Nephron (organoid): Measurements from ENCODE around the gene TCTN2.

Experiments
- H3K27ac Mint-ChIP-seq, 3 experiments: 2 replicates each; pipeline ENCODE4 v1.8.0; 2020; ENCODE audit warnings: mixed read lengths in 3 of 3, mild to moderate bottlenecking in 2 of 3, moderate library complexity in 1 of 3
- H3K27me3 Mint-ChIP-seq: 2 replicates; pipeline ENCODE4 v1.8.0; 2021; ENCODE audit warnings: low read depth, mild to moderate bottlenecking, moderate library complexity, mixed read lengths
- H3K36me3 Mint-ChIP-seq: 2 replicates; pipeline ENCODE4 v1.8.0; 2020; ENCODE audit warnings: low read depth, mixed read lengths
- H3K4me1 Mint-ChIP-seq: 2 replicates; pipeline ENCODE4 v1.8.0; 2020; ENCODE audit warnings: mixed read lengths
- H3K4me3 Mint-ChIP-seq, 3 experiments: 2 replicates each; pipeline ENCODE4 v1.8.0; 2020; ENCODE audit warnings: mild to moderate bottlenecking in 3 of 3, mixed read lengths in 3 of 3, moderate library complexity in 2 of 3
- H3K9me3 Mint-ChIP-seq: 2 replicates; pipeline ENCODE4 v1.8.0; 2020; ENCODE audit warnings: mixed read lengths
- TF ChIP-seq, protein P1 (sequence below), 3 experiments: fragments of 200-600 bp; sonication (generic); IDR thresholded peaks; one replicate each; pipeline ENCODE4 v1.5.0; 2021; ENCODE audit warnings: antibody characterized with exemption in 3 of 3; ENCODE audit not compliant: unreplicated experiment in 3 of 3

The TCTN2 gene

DNA sequence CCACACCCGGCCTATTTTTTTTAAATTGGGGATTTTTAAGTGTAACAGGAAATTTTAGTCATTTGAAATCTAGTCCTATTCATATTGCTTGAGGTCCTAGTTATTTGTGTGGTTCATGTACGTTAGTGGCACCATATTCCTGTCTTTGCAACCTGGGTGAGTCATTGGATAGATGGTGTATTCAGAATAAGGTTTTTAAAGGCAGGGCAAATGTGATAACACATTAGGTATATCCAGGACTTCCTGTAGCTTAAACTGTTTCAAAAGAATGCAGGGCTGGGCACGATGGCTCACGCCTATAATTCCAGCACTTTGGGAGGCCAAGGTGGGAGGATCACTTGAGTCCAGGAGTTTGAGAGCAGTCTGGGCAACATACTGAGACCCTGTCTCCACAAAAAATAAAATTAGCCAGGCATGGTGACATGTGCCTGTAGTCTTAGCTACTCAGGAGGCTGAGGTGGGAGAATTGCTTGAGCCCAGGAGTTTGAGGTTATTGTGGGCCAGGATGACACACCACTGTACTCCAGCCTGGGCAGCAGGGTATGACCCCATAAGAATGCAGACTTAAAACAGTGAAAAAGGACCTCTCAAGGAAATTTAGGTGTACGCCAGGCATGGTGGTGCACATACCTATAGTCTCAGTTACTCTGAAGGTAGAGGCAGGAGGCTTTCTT lies 49.4 kb downstream of the TCTN2 start:
- Mint-ChIP-seq H3K4me3 (no peak overlapping the region), H3K9me3 (no peaks in the 10 kb centered on the region), H3K27me3 (no peaks in the 10 kb centered on the region), H3K36me3 (peaks cover 12% of the 10 kb centered on the region), H3K4me1 (no peaks in the 10 kb centered on the region), H3K27ac (no peak overlapping the region)
- TF ChIP-seq, protein P1, sequence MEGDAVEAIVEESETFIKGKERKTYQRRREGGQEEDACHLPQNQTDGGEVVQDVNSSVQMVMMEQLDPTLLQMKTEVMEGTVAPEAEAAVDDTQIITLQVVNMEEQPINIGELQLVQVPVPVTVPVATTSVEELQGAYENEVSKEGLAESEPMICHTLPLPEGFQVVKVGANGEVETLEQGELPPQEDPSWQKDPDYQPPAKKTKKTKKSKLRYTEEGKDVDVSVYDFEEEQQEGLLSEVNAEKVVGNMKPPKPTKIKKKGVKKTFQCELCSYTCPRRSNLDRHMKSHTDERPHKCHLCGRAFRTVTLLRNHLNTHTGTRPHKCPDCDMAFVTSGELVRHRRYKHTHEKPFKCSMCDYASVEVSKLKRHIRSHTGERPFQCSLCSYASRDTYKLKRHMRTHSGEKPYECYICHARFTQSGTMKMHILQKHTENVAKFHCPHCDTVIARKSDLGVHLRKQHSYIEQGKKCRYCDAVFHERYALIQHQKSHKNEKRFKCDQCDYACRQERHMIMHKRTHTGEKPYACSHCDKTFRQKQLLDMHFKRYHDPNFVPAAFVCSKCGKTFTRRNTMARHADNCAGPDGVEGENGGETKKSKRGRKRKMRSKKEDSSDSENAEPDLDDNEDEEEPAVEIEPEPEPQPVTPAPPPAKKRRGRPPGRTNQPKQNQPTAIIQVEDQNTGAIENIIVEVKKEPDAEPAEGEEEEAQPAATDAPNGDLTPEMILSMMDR (IDR thresholded peaks at IDR 0.05; ENCODE audit: unreplicated experiment in 3 of 3) = no peak

DNA sequence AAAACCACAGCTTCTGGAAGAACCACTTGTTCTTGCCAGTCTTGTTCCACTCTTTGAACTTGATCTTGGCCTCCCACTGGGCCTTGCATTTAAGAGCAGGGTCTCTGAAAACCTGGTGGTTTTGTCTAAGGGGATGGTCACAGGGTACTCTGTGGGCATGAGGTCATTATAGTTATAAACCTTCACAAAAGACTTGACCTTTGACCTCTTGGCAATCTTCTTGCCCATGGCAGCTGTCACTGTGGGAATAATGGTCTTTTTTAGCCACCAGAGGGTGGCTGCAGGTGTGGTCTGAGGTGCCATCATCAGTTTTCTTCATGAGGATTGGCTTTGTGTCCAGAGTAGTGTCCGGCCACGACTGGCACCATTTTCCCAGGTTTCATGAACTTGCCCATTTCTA lies 50.3 kb downstream of the TCTN2 start:
- Mint-ChIP-seq H3K9me3 (no peaks in the 10 kb centered on the region), H3K4me1 (no peaks in the 10 kb centered on the region), H3K27ac (no peak overlapping the region), H3K36me3 (peaks cover 18% of the 10 kb centered on the region), H3K4me3 (no peak overlapping the region), H3K27me3 (no peaks in the 10 kb centered on the region)
- TF ChIP-seq, protein P1 (IDR thresholded peaks at IDR 0.05; ENCODE audit: unreplicated experiment in 3 of 3) = no peak

DNA sequence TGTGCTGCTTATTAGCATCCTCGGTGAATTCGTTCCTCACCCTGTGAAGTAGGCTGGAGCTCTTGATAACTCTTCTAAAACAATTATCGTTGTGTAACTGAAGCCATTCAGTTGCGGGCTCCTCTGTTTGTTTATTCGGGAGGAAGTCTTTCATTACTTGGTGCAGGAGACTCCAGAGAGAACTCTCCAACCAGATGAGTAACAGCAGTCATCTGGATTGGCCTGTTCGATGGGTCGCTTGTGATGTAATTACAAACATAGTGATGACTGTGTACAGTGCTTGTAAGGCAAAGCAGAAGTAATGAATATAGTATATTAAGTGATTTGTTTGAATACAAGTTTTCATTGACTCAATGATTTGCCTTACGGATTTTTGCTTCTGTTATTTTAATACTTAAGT lies 52.1 kb downstream of the TCTN2 start:
- Mint-ChIP-seq H3K36me3 (peaks cover 27% of the 10 kb centered on the region), H3K4me1 (no peaks in the 10 kb centered on the region), H3K9me3 (no peaks in the 10 kb centered on the region), H3K27ac (no peak overlapping the region), H3K27me3 (no peaks in the 10 kb centered on the region), H3K4me3 (no peak overlapping the region)
- TF ChIP-seq, protein P1 (IDR thresholded peaks at IDR 0.05; ENCODE audit: unreplicated experiment in 3 of 3) = no peak

DNA sequence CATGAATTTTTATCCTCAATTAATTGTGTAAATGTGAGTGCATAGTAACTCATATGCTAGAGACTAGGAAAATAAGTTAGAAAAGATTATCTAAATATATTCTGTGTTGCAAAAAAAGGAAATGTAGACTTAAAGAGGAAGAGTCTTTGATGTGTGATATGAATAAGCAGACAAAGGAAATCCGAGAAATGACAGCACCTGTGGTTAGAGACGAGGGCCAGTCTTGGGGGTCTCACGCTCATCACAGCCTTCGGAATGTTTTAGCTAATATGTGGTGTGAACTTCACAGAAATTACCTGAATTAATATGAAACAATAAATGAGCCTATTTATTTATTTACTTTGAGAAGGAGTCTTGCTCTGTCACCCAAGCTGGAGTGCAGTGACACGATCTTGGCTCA lies 52.9 kb downstream of the TCTN2 start:
- H3K27ac Mint-ChIP-seq = no peak overlapping the region
- H3K27me3 Mint-ChIP-seq = no peaks in the 10 kb centered on the region
- TF ChIP-seq, protein P1 (IDR thresholded peaks at IDR 0.05; ENCODE audit: unreplicated experiment in 3 of 3) = no peak
- no peak overlapping the region for H3K4me3 Mint-ChIP-seq
- H3K4me1 Mint-ChIP-seq = no peaks in the 10 kb centered on the region
- H3K36me3 Mint-ChIP-seq = peaks cover 35% of the 10 kb centered on the region
- H3K9me3 Mint-ChIP-seq = no peaks in the 10 kb centered on the region

DNA sequence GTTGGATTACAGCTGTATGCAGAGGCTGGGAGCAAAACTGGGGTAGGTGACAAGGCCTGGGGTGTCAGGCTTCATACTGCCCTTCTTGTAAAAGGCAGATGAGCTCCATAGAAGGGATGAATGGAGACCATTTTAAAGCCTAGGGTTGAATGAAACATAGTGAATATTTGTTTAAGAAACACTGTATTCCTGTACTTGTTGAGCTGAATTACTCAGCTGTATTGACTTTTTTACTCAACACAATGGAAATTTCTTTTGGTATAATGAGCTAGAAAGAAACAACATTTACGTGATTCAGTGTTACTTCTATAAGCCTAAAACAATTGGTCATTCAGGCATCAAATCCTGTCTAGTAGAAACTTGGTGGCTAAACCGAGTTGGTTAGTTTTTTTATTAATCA lies 55.3 kb downstream of the TCTN2 start:
- TF ChIP-seq, protein P1 (IDR thresholded peaks at IDR 0.05; ENCODE audit: unreplicated experiment in 3 of 3) = no peak
- H3K4me1 Mint-ChIP-seq = no peaks in the 10 kb centered on the region
- H3K4me3 Mint-ChIP-seq = no peak overlapping the region
- peaks cover 51% of the 10 kb centered on the region for H3K36me3 Mint-ChIP-seq
- no peaks in the 10 kb centered on the region for H3K9me3 Mint-ChIP-seq
- no peaks in the 10 kb centered on the region for H3K27me3 Mint-ChIP-seq
- H3K27ac Mint-ChIP-seq = no peak overlapping the region

DNA sequence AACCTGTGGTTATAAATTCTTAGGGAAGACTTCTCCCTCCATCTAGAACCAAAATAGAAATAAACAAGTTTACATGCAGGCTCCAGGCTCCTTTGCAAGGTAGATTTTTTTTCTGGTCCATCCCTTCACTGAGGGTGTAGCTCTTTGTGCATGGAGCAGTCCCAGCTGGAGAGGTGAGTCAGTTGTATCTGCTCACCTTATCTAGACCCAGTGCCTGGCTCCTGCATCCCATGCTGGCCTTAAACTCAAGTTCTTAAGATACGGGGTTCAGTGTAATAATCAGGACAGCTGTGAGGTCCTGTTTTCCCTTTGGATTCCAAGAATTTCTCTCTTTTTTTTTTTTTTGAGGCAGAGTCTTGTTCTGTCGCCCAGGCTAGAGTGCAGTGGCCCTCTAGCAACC lies 56.0 kb downstream of the TCTN2 start:
- Mint-ChIP-seq H3K27ac (no peak overlapping the region), H3K4me1 (no peaks in the 10 kb centered on the region), H3K27me3 (no peaks in the 10 kb centered on the region), H3K9me3 (no peaks in the 10 kb centered on the region), H3K4me3 (no peak overlapping the region), H3K36me3 (peaks cover 54% of the 10 kb centered on the region)
- TF ChIP-seq, protein P1 (IDR thresholded peaks at IDR 0.05; ENCODE audit: unreplicated experiment in 3 of 3) = no peak
